Measurements from ENCODE around the gene KHDRBS2. TPM values are rescaled to one million over a fixed set of nuclear protein-coding genes. Genes with fewer than 3 reads are reported as not detected.

Gene KHDRBS2
- polyA plus RNA-seq, 1 experiment = not detected

GRCh38 chr6:62086047-62086446 is 200.0 kb downstream of the KHDRBS2 start:
- no peak overlapping the region for H3K4me3 ChIP-seq (ENCODE audit: low read depth, low read length)
- TF ChIP-seq CTCF (IDR thresholded peaks at IDR 0.05; ENCODE audit: insufficient read depth, low read depth, low read length) = no peak
- DNase-seq (ENCODE audit: low read depth) = no peak
- H3K36me3 ChIP-seq (ENCODE audit: control insufficient read depth, insufficient read depth, low read length) = no peaks in the 10 kb centered on the region
- POLR2A ChIA-PET = no interaction called here
- CTCF ChIA-PET = no interaction called here
- no peaks in the 10 kb centered on the region for H3K27me3 ChIP-seq (ENCODE audit: control insufficient read depth, insufficient read depth, low read length)

GRCh38 chr6:62075869-62076268 is 210.2 kb downstream of the KHDRBS2 start:
- Histone ChIP-seq H3K4me3 (ENCODE audit: low read depth, low read length) (no peak overlapping the region), H3K36me3 (ENCODE audit: control insufficient read depth, insufficient read depth, low read length) (no peaks in the 10 kb centered on the region), H3K27me3 (ENCODE audit: control insufficient read depth, insufficient read depth, low read length) (no peaks in the 10 kb centered on the region)
- CTCF ChIA-PET = no interaction called here
- DNase-seq (ENCODE audit: low read depth) = no peak
- no peak for TF ChIP-seq CTCF (IDR thresholded peaks at IDR 0.05; ENCODE audit: insufficient read depth, low read depth, low read length)
- POLR2A ChIA-PET = no interaction called here

GRCh38 chr6:62059901-62060300 is 226.1 kb downstream of the KHDRBS2 start:
- ChIA-PET CTCF (no interaction called here), POLR2A (no interaction called here)
- no peak for DNase-seq (ENCODE audit: low read depth)
- H3K4me3 ChIP-seq (ENCODE audit: low read depth, low read length) = no peak overlapping the region
- H3K27me3 ChIP-seq (ENCODE audit: control insufficient read depth, insufficient read depth, low read length) = no peaks in the 10 kb centered on the region
- TF ChIP-seq CTCF (IDR thresholded peaks at IDR 0.05; ENCODE audit: insufficient read depth, low read depth, low read length) = no peak
- no peaks in the 10 kb centered on the region for H3K36me3 ChIP-seq (ENCODE audit: control insufficient read depth, insufficient read depth, low read length)

- Histone ChIP-seq H3K36me3 (ENCODE audit: control insufficient read depth, insufficient read depth, low read length) (no peaks in the 10 kb centered on the region), H3K27me3 (ENCODE audit: control insufficient read depth, insufficient read depth, low read length) (no peaks in the 10 kb centered on the region), H3K4me3 (ENCODE audit: low read depth, low read length) (no peak overlapping the region)
- no peak for DNase-seq (ENCODE audit: low read depth)
- no peak for TF ChIP-seq CTCF (IDR thresholded peaks at IDR 0.05; ENCODE audit: insufficient read depth, low read depth, low read length)
- POLR2A ChIA-PET = no interaction called here
- CTCF ChIA-PET = no interaction called here
Measured at GRCh38 chr6:62057300-62057699, 228.7 kb downstream of the KHDRBS2 start.

GRCh38 chr6:62045502-62045901 is 240.5 kb downstream of the KHDRBS2 start:
- POLR2A ChIA-PET = no interaction called here
- Histone ChIP-seq H3K27me3 (ENCODE audit: control insufficient read depth, insufficient read depth, low read length) (no peaks in the 10 kb centered on the region), H3K4me3 (ENCODE audit: low read depth, low read length) (no peak overlapping the region), H3K36me3 (ENCODE audit: control insufficient read depth, insufficient read depth, low read length) (no peaks in the 10 kb centered on the region)
- DNase-seq (ENCODE audit: low read depth) = no peak
- TF ChIP-seq CTCF (IDR thresholded peaks at IDR 0.05; ENCODE audit: insufficient read depth, low read depth, low read length) = no peak
- CTCF ChIA-PET = no interaction called here
